NAMALWA (cell line): ENCODE data around the gene DARS1.

Source experiments
- DNase-seq: peaks from one replicate; pipeline ENCODE4 v3.0.0-alpha.2; 2015; ENCODE audit warnings: low spot score

Gene DARS1

DNA sequence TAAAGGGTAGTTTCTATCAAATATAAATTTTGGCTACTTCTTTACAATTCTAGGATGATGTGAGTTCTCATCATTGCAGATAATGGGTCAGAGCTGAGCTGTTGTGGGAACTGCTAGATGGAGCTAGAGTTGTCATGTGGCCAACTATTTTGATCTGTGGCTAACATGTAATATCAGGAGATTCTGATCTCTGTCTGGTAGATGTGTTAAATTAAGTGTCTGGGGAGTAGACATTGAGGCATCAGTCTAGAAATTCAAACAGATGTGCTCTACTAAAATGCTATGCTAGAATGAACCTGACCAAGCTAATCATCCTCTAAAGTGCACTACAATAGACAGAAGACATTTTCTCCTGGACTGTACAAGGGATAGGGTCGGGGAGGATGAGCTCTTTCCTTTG, 30.3 kb upstream of the DARS1 start:
- DNase-seq = no peak

DNA sequence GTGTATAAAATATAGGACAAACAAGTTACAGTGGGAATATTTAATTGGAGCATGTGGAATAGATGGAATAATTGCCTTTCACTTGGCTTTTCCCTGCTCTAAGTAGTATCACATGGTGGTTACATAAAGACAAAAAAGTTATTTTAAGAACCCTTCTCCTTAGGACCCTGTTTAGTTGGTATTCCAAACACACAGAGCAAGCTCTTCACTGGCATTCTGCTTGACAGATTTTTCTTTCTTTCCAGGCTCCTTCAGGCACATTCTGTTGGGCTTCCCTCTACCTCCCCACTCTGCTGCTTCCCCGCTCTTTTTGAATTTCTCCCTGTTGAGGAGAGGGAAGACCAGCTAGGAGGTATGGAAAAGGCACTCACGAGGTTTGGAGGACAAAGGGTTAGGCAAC, 29.0 kb upstream of the DARS1 start:
- no peak for DNase-seq

DNA sequence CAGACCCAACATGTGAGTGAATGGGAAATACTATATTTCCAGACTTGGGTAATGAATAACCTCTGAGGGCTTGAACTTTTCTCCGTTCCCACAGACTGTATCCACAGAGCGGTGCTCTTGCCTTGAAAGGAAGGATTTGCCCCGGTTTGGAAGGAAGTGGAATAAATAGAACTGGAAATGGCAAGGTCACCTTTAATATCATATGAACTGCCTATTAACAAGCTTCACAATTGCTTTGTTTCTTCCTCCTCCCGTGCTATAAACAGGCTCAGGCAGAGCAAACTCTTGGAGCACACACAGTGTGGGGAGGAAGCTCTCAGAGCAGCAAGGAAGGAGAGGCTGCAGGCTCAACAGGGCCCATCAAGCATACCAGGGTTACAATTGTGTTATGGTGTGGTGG, 28.5 kb upstream of the DARS1 start:
- no peak for DNase-seq

DNA sequence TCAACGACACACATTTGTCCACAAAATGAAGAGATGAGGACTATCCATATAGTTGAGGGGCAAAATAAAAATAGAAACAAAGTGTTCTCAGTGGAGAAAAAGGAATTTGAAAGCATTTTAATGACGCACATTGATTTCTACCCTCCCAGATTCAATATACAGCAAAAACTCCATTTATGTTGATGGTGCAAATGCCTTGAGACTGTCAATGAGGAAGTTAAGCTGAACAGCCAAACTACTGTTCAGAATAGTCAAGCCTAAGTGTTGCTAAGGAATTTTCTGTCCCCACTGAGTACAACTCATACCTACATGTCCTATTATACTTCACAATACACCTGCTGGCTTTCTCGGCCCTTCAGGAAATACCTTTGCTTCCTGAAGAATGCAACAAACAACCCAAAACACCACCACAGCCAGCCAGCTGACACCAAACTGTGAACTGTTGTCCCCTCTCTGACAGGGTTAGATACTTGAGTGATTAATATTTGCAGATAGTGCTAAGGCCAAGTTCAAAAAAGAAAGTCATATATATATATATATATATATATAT, 27.8 kb upstream of the DARS1 start:
- DNase-seq = no peak

DNA sequence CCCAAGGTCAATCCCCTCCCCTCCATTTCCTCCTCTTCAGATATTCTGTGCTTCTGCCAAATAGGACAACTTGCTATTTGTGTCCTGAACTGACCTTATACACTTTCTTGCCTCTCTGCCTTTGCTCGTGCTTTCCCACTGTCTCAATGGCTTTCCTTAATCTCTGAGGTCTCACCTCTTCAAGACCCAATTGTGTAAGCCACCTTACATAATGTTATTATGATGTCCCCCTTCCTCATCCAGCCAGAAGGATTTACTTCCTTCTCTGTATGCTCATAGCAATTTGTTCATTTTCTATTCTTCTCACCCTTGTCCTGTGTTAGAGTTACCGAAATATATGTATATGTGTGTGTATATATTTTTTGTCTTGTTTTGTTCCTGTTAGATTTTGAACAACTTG, 26.9 kb upstream of the DARS1 start:
- no peak for DNase-seq

DNA sequence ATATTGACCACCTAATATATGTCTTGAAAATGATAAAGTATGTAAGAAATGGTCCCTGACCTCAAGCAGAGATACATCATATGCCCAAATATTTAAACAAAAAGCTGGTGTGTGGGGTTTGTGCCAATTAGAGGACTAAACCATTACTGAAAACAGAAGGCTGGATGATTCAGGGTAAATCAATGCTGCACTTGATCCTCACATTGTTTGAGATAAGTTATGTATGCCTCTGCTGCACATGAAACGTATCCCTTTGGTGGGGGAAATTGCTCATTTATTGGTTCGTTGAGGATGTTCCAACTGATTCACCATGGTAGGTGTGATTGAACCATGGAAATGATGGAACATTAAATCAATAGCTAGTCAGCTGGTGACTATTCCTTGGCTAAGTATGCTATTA, 24.7 kb upstream of the DARS1 start:
- no peak for DNase-seq

DNA sequence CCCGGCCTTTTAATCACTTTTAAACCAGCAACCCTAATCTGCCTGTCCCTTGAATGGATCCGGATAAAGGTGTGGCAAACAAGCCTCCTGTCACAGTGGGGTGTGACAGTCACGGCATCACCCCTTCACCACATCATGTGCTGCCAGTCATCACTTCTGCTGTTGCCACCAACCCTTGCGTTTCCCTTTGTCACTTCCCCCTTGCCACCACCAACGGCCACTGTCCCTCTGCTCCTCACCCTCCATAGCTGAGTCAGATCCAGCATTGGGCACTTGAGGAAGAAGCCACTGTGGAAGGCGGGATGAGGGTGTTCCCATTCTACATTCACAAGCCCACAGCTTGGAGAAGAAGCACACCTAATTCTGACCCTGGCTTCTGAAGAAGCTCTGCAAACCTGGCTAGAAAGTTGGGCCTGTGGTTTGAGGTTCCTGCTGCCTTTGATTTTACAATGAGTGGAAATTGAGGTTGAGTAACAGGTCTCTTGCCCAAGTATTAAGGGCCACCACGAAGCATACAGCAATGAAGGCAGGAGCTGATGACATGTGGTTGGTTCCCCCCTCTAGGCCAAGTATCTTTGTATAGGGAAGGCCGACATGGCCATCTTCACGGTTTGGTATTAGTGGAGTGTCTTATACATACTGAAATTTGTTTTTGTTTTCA, 22.9 kb upstream of the DARS1 start:
- no peak for DNase-seq

DNA sequence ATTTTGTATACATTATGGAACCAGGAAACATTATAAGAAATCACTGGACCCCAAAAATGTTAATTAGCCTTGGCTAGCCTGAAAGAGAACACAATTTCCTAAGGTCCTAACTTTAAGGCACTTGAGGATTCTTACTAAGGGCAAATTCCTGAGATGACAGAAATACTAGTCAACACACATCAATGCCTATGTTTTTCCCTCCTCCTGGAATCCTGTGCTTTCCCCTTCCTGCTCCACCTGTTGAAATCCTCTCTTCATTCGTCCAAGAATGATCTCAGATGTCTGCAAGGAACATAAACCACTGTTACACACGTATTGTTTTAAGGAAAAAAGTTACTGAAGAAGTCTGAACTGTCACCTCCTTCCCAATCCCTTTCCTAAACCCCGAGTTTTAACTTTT, 21.2 kb upstream of the DARS1 start:
- no peak for DNase-seq

DNA sequence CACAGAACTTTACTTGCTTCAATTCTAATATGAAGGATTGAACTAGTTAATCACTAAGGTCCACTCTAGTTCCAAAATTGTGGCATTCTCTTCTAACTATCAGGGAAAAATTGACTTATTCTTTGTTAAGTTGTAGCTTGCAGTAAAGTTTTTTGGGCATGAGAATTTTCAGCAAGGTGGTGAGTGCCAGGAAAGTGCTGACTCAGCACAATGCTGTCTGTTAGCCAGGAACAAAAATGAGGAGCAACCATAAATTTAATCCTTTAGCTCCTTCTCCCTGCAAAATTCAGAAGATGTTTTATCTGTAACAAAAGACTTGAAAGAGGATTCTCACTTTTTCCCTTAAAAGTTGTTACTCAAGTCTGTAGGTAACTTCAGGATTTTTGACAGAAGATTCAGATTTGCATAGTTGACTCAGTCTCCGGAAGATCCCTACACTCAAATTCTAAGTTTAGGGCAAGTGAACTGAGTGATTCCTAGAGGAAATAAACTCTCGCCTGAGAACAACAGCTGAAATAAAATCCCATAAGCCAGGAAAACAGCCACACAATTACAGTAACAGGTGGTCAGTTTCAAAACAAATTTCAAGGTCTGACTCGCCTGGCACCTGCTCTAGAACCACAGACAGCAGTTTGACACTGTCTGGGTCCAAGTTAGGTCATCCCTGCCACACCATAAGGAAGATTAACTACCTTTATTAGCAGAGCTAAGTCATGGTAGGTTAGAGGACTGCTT, 20.2 kb upstream of the DARS1 start:
- peak; percentile 45 for DNase-seq

DNA sequence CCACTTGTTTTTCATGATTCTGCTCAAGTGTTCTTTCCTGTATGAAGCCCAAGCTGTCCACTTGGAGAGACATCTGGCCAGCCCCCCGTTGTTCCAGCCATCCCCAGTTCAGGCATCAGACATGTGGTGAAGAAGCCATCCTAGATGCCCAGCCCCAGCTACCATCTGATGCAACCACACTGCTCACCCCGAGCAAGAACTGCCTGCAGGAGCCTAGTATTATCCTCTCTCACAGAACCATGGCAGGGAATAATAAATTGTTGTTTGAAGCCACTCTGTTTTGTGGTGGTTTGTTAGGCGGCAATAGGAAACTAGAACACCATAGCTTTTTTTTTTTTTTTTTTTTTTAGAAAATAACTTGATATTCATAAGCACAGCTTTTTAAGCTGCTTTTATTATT, 19.5 kb upstream of the DARS1 start:
- no peak for DNase-seq

DNA sequence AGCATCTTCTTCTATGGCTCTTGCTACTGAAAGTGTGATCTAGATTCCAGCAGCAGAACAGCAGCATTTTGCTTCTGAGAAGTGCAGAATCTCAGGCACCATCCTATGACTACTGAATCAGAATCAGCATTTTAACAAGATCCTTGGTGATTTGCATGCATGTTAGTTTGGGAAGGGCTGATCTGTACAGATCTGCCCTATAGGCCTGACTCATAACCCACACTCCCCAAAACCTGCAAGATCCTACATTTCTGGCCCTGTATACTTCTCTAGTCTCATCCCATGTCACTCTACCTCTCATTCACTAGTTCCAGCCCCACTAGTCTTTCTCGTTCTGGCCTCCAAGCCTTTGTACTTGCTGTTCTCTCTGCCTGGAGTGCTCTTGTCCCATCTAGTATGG, 15.7 kb upstream of the DARS1 start:
- no peak for DNase-seq

DNA sequence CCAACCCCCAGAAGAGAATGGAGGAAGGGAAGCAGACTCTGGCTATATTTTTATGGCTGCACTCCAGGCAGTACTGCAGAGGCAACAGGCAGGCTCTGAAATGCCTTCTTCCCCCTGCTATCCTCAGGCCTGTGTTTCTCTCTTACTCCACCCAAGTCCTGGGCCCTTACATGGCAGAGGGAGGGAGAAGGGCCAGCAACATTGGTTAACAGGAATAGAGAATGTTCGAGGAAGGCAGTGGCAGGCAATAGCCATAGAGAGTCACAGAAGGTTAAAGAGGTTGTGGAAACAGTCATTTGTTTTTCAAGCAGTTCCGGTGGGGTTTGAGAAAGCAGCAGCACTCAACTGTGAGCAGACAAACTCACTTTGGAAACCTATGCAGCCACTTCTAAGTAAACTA, 15.1 kb upstream of the DARS1 start:
- peak; percentile 34 for DNase-seq

DNA sequence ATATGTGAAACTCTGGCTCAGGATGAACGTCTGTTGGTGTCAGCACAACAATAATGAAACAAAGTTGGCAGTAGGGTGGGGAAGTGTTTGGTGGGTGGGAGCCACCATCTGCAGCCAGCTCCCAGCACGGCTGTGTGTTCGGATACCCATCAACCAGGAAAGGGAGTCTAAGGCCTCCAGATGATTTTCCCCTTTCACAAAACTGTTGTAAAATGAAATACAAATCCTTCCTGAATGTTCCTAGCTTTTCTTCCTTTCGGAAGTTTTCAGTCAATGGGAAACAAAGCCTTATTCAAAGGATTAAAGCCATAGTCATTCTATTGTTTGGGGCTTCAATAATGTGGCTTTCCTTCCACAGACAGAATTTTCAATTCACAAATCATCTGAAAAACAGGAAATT, 14.5 kb upstream of the DARS1 start:
- no peak for DNase-seq

DNA sequence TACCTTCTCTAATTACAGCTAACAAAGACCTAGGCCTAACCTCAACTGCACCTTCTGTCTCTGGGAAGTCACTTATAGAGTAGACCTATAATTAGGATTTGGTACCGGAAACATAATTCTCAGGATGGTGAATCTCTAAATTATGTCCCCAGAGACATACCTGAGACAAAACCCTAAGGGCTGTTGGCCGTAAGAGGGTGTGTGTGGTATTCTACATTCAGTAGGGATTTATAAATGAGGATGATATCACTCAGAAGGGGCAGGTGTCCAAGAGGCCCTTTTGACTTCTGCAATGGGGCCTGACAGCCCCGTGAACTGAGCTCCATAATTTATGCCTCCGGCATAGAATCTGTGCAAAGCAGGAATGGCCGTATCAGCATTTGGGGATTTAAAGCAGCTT, 13.5 kb upstream of the DARS1 start:
- DNase-seq = no peak

DNA sequence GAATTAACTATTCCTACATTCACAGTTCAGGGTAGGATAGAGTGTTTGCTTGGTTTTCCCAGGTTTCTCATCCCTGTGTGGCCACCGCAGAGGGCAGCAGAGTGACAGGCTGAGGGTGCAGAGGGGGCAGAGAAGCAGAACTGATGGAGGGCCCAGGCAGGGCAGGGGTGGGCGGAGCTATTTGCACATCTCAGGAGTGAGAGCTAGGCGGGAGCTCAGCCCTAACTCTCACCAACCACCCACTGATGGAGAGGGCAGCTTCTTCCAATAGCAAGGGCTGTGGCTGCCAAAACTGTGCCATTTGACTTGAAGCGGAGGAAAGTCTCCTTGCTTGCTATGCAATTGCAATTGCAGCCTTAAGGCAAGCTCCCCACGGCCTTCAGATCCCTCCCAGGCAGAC, 12.0 kb upstream of the DARS1 start:
- peak; percentile 67 for DNase-seq

DNA sequence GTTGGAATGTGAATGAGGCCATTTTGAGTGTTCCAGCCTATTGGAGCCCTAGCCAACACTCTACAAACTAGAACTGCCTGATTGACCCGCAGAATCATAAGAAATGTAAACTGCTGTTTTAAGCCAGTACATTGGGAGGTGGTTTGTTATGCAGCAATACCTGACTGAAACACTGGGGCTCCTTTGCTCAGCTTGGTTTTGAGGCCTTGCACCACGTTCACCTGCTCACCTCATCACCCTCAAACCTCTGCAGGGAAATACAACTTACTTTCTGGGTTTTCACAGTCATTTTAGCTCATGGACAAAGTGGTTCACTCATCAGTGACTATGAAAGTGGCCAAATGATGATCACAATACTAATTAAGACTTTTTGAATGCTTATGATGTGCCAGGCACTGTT, 10.9 kb upstream of the DARS1 start:
- DNase-seq = no peak

DNA sequence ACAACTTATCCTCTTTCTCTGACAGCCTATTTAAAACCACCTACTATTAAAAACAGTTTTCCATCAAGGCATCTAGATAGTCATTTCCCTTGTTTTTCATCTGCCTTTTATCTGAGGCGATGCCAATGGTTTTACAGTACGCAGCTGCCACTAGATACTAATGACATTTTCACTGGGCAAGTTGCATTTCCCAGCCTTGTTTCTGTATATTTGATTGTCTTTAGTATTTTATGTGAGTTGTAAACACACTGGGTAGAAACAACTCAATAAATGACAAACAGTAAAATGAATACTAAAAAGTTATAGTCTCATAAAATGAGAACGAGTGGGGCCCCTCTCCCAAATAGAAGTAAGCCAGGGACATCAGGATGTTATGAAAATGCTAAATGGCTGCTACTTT, 8.9 kb upstream of the DARS1 start:
- no peak for DNase-seq

DNA sequence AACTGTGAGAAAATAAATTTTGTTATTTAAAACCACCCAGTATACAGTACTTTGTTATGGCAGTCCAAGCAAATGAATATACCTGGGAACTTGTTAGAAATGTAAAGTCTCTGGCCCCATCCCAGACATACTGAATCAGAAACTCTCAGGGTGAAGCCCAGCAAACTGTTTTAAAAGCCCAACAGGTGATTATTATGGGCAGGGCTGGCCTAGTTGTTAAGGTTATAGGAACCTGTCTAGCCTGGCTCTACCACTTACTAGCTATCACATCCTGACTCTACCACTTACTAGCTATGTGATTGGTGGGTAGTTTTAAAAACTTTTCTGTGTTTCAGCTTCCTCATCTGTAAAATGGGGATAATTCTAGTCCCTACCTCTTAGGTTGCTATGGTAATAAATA, 8.0 kb upstream of the DARS1 start:
- no peak for DNase-seq

DNA sequence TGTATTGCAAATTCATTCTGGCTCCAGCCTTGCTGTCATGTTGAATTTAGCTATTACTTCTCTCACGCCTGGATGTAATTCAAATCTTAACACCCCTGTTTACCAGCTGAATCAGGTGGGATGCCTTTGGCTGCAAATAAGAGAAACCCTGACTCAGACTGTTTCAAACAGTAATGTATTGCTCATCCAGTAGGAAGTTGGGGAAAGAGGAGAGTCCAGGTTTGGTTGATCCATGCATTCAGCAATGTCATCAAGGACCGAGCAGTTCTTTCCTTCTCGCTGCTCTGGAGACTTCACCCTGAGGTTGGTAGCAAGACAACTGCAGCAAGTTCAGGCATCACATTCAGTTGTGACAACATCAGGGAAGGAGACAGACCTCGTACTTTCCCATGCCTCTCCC, 6.4 kb upstream of the DARS1 start:
- DNase-seq = no peak

DNA sequence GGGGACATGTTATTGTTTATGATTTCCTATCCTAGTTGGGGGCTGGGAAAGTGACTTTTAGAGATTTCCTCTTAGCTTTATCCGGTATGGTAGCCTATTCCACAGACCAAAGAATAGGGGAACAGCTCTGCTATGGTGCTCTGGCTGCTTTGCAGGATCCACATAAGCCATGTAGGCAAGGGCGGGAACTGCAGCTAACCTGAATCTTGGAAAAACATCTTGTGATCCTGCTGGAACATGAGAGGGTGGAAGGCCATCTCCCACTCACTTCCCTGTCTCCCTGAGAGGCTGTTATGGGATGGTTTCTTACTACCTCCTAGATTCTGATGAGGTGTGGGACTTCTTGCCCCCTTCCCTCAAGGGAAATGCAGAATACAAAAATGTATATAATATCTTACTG, 2.0 kb upstream of the DARS1 start:
- no peak for DNase-seq

DNA sequence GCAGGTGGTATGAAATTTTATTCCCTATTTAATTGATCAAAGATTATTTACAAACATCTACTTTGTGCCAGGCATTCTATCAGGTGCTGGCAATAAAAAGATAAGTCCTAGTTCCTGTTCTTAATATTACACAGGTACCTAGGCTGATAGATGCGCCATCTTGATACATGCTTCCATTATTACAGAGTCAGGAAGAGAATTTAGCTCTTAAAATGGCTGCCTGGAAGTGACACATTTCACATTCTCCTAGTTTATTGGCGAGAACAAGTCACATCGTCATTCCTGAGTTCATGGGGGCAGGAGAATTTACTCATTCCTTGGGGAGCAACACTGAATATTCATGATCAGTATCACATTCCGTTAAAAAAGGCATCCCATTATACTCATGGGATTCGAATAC, 1.1 kb upstream of the DARS1 start:
- DNase-seq = no peak

DNA sequence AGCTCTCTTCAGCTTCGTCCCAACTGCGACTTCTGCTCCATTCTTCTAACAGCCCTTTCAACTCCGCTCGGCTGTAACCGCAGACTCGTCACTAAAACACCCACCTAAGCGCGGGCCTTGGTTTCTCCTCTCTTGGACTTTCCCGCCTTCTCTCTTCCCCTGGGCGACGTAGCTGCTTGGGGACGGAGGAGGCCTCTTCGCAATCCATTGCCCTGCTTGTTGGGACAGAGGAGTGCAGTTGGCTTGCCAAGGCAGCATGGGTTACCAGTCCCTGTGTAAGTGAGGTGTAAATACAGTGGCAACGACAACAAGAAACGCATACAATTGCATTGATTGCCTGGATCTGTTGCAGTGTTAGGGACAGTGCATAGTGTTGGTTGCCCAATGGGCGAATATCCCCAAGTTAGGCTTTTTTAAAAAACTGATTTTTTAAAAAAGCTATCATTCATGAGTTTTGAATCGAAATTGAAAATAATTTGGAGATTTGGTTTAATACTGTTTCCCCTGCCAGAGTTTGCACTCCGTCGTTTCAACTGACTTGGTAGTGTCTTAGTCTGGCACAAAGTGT, 484 bp upstream of the DARS1 start:
- DNase-seq = peak; percentile 87

DNA sequence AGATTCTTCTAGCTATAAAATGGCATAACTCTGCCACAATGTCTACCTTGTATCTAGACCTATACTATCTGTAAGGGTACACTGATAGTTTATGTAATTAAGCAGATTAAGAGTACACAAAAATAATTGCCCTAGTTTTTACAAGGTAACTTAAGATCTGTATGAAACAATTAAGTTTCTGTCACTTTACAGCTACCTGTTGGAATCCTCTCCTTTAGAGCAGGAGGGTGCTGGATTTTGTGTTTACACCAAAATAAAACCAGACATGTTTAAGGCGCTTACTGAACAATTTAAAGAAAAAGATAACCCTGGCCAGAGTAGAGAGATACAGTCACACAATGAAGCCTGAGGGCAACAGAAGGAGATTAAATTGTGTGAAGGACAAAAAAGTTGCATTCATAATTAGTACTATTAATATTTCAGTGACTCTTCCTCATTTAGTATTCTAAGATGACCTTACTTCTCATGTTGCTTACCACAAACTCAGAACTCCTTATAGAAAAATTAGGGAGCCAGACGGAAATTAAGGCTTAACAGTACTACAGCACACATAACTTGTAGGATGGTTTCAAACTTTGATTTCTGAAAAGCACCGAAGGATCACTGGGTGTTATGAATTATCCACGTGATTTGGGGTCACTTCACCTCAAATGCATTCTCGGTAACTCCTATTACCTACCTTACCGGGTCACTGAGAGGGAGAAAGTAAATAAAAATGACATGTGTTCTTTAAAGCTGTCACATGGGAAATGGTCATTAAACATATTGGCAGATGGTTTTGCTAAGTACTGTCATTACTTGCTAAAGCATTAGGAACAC, 1.0 kb downstream of the DARS1 start:
- DNase-seq = peak; percentile 73
